Fibroblast of mammary gland (primary cell): Measurements from ENCODE around the gene XRCC6.

Source experiments
- DNase-seq: peaks from one replicate; pipeline ENCODE4 v3.0.0-alpha.2; 2010; ENCODE audit warnings: low read depth
- H3K4me3 ChIP-seq: 2 replicates; pipeline ENCODE4 v1.5.1; 2011; ENCODE audit warnings: low read depth, mild to moderate bottlenecking, low read length, moderate library complexity; ENCODE audit not compliant: control insufficient read depth
- TF ChIP-seq, protein P1 (sequence below): conservative IDR thresholded peaks from 2 replicates; pipeline ENCODE4 v1.5.1; 2011; ENCODE audit warnings: low read depth, low read length, inconsistent platforms; ENCODE audit not compliant: control insufficient read depth, insufficient read depth

The XRCC6 gene

DNA sequence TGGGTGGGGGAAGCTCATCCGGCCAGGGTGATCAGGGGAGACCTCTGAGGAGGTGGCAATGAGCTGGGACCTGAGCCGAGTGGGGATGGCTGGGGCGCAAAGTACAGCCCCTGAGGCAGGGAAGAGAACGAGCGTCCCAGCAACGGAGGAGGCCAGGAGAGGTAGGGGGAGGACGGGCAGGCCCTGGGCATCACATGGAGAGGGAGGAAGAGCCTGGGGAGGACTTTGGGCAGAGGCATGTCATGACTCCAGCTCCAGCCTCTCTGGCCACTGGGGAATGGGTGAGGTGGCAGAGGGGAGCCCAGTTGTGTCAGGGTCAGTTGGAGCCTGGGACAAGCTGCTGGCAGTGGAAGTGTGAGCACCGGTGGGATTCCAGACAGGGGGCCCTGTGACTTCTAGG, 43.0 kb upstream of the XRCC6 start:
- DNase-seq = no peak
- no peak overlapping the region for H3K4me3 ChIP-seq
- TF ChIP-seq, protein P1, sequence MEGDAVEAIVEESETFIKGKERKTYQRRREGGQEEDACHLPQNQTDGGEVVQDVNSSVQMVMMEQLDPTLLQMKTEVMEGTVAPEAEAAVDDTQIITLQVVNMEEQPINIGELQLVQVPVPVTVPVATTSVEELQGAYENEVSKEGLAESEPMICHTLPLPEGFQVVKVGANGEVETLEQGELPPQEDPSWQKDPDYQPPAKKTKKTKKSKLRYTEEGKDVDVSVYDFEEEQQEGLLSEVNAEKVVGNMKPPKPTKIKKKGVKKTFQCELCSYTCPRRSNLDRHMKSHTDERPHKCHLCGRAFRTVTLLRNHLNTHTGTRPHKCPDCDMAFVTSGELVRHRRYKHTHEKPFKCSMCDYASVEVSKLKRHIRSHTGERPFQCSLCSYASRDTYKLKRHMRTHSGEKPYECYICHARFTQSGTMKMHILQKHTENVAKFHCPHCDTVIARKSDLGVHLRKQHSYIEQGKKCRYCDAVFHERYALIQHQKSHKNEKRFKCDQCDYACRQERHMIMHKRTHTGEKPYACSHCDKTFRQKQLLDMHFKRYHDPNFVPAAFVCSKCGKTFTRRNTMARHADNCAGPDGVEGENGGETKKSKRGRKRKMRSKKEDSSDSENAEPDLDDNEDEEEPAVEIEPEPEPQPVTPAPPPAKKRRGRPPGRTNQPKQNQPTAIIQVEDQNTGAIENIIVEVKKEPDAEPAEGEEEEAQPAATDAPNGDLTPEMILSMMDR = no peak

DNA sequence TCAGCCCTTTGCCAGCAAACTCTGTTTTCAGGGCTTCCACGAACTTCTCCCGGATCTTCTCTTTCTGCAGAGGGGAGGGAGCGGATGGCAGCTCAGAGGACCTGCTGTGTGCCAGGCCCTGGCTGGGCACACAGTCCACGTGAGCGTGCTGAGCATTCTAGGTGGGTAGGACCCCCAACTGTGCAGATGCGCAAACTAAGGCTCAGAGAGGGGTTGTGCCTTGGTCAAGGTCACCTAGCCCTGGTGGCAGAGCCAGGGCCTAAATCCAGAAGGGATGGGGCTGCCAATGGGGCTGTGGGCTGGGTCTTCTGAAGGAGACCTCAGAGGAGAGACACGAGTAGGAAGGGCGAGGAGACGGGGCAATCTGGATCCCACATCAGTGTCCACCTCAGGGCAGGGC, 42.3 kb upstream of the XRCC6 start:
- TF ChIP-seq, protein P1 = no peak
- DNase-seq = no peak
- no peak overlapping the region for H3K4me3 ChIP-seq

DNA sequence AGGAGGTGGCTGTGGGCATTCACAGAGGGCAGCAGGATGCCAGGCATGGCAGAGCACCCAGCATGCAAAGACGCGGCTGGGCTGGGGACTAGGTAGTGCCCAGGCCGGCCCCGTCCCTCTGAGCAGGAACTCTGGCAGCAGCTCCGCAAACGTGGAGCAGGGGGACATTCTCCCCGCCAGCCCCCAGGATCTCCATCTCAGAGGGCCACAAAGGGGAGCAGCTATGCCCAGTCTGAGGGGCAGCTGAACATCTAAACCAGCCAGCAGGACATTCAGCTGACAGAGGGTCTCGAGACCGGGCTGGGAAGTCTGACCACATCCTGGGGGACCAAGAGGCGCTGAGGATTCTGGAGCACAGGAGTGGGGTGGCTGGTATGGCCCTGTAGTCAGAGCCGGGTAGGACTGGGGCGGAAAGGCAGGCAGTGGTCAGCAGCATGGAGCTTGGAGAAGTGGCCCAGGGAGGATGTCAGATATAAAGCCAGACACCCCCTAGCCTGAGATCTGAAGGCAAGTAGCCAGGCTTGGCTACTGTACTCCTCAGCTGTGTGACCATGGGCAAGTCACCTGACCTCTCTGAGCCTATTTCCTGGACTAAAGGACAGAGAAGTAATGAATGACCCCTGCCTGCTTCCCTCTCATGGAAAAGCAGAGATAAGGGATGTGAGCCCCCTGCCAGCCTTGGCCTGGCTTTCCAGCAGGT, 41.6 kb upstream of the XRCC6 start:
- no peak for DNase-seq
- TF ChIP-seq, protein P1 = no peak
- H3K4me3 ChIP-seq = no peak overlapping the region

DNA sequence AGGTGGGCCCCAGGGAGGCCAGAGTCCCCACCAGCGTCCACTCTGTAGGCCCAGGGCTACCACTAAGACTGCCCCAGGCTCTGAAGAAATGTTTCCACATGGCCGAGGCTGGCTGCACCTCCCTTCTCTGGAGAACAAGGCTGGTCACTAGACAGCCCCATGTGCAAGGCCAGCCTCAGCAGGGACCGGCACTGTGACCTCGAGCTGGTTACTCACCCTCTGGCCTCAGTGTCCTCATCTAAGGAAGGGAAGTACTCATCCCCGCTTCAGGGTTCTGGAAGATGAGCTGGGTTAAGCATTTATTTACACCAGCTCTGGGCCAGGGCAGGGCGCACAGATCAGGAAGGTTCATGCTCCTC, 41.1 kb upstream of the XRCC6 start:
- DNase-seq = no peak
- TF ChIP-seq, protein P1 = no peak
- no peak overlapping the region for H3K4me3 ChIP-seq

DNA sequence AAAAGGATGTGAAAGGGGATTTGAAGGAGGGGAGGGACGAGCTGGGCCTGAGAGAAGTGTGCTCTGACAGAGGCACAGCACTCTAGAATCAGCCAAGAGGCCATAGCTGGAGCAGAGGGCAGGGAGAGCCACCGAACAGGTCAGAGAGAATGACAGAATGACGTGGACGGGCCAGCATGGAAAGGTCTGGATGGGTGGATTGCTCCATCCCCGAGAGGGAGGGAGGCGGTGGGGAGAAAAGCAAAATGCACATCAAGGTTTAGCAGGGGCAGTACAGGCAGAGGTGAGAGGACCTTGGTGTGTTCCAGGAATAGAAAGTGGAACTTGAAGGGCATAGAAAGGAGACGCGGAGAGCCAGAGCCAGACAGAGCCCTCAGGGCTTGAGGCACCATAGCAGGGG, 38.4 kb upstream of the XRCC6 start:
- DNase-seq = no peak
- TF ChIP-seq, protein P1 = no peak
- no peak overlapping the region for H3K4me3 ChIP-seq

DNA sequence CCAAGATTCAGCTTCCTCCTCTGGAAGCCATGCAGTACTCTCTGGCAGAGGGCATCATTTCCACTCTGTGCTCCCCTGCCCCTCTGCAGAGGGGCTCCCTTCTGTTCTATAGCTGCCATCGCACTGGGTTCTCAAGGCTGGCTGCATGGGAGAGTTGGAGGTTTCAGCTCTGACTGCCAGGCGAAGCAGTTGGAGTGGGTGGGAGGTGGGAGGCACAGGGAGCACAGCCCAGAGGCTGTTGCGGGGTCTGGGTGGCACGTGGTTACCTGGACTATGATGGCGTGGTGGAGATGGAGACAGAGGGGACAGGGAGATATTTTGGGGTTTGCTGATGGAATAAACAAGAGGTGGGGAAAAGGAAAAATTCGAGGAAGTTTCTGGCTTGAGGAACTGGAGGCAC, 36.2 kb upstream of the XRCC6 start:
- DNase-seq = no peak
- TF ChIP-seq, protein P1 = no peak
- no peak overlapping the region for H3K4me3 ChIP-seq

DNA sequence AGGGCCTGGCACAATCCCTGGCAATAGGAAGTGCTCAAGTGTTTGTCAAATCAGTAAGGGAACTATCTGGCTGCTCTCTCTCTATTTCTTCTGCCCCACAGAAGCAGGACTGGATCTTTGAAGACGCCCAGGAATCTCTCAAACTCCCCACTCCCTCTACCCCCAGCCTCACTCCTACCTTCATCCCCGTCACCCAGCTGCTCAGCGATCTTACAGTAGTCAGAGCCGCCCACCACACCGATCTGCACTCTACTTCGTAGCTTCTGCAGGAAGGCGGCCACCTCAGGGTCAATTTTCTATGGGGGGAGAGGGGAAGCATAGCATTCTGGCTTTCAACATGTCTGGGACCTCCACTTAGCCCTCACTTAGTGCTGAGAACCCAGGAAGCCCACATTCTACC, 35.2 kb upstream of the XRCC6 start:
- TF ChIP-seq, protein P1 = no peak
- DNase-seq = no peak
- no peak overlapping the region for H3K4me3 ChIP-seq
